Stimulated activated CD8-positive, alpha-beta memory T cell treated with anti-CD3 and anti-CD28 coated beads, Interleukin-15, amount 100 ng/mL, for 24 hours (primary cell): Measurements from ENCODE around the gene KCNE5.
"Not testable (repeated sequence)": the region's sequence is repeated elsewhere in the genome, so short reads cannot be mapped to it uniquely, and the experiment has no call there.

ENCODE experiments used
- DNase-seq: peaks from one replicate; pipeline ENCODE4 v3.0.0-alpha.2; 2020; ENCODE audit warnings: low read depth

The KCNE5 gene

GRCh38 chrX:109624641-109625616 is at the start of gene KCNE5:
KCNE5 (minus strand) TSS chrX:109625172; CDS start chrX:109625020, 152 bp downstream.
- no peak for DNase-seq

- no peak for DNase-seq
Measured at GRCh38 chrX:109672239-109672638, 47.3 kb upstream of the KCNE5 start.

- not testable (repeated sequence) for DNase-seq
Measured at GRCh38 chrX:109671170-109671569, 46.2 kb upstream of the KCNE5 start.

- DNase-seq = no peak
Measured at GRCh38 chrX:109667986-109668385, 43.0 kb upstream of the KCNE5 start.

GRCh38 chrX:109660435-109661143 is 35.6 kb upstream of the KCNE5 start:
- no peak for DNase-seq

- DNase-seq = no peak
Measured at GRCh38 chrX:109658391-109658790, 33.4 kb upstream of the KCNE5 start.

- DNase-seq = not testable (repeated sequence)
Measured at GRCh38 chrX:109657364-109657763, 32.4 kb upstream of the KCNE5 start.

GRCh38 chrX:109656774-109657173 is 31.8 kb upstream of the KCNE5 start:
- DNase-seq = no peak

GRCh38 chrX:109655502-109656201 is 30.7 kb upstream of the KCNE5 start:
- no peak for DNase-seq

- no peak for DNase-seq
Measured at GRCh38 chrX:109654516-109655109, 29.6 kb upstream of the KCNE5 start.

- not testable (repeated sequence) for DNase-seq
Measured at GRCh38 chrX:109644671-109645070, 19.7 kb upstream of the KCNE5 start.

GRCh38 chrX:109643687-109644086 is 18.7 kb upstream of the KCNE5 start:
- DNase-seq = no peak

GRCh38 chrX:109638158-109638557 is 13.2 kb upstream of the KCNE5 start:
- no peak for DNase-seq

GRCh38 chrX:109637477-109637876 is 12.5 kb upstream of the KCNE5 start:
- not testable (repeated sequence) for DNase-seq

- DNase-seq = no peak
Measured at GRCh38 chrX:109635146-109635545, 10.2 kb upstream of the KCNE5 start.

- DNase-seq = no peak
Measured at GRCh38 chrX:109632906-109633504, 8.0 kb upstream of the KCNE5 start.

- no peak for DNase-seq
Measured at GRCh38 chrX:109629310-109629709, 4.3 kb upstream of the KCNE5 start.

- no peak for DNase-seq
Measured at GRCh38 chrX:109626637-109627036, 1.7 kb upstream of the KCNE5 start.

GRCh38 chrX:109623997-109624396 is 975 bp downstream of the KCNE5 start:
- DNase-seq = no peak

- DNase-seq = no peak
Measured at GRCh38 chrX:109622270-109622669, 2.7 kb downstream of the KCNE5 start.

GRCh38 chrX:109619771-109620170 is 5.2 kb downstream of the KCNE5 start:
- no peak for DNase-seq

- DNase-seq = no peak
Measured at GRCh38 chrX:109614951-109615350, 10.0 kb downstream of the KCNE5 start.
